ENCODE results near the gene AP5Z1. TPM values are rescaled to one million over a fixed set of nuclear protein-coding genes. Genes with fewer than 3 reads are reported as not detected.
A peak's percentile ranks its signal among the peaks of the same experiment; 100 is the strongest.

AP5Z1 gene
- total RNA-seq, 4 donors from 2014 or later = 12.9 to 40.2 (median 14.6) TPM

DNA sequence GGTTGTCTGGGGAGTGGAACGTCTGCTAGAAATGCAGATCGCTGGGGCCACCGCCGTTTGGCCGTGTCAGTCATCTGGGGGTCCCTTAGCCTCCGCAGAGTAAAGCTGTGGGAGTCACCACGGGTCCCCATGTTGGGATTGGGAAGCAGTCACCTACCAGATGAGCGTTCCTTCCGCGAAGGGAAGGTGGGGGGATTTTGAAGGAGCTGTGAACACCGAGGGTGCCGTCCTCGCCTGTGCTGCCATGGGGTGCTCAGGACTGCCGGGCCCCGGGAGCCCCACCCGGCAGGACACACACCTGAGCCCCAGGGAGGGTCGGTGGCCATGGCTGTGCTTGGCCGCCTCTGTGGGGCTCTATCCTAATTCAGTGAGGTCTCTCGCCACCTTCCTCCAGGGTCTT, 46.2 kb upstream of the AP5Z1 start:
- no peak for TF ChIP-seq POLR2A (IDR thresholded peaks at IDR 0.05)
- TF ChIP-seq, protein P1, sequence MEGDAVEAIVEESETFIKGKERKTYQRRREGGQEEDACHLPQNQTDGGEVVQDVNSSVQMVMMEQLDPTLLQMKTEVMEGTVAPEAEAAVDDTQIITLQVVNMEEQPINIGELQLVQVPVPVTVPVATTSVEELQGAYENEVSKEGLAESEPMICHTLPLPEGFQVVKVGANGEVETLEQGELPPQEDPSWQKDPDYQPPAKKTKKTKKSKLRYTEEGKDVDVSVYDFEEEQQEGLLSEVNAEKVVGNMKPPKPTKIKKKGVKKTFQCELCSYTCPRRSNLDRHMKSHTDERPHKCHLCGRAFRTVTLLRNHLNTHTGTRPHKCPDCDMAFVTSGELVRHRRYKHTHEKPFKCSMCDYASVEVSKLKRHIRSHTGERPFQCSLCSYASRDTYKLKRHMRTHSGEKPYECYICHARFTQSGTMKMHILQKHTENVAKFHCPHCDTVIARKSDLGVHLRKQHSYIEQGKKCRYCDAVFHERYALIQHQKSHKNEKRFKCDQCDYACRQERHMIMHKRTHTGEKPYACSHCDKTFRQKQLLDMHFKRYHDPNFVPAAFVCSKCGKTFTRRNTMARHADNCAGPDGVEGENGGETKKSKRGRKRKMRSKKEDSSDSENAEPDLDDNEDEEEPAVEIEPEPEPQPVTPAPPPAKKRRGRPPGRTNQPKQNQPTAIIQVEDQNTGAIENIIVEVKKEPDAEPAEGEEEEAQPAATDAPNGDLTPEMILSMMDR (IDR thresholded peaks at IDR 0.05) = no peak
- Histone ChIP-seq H3K27ac (peak overlapping the region in 1 of 2 donors; percentile 28), H3K4me1 (peaks cover 0 to 19% of the 10 kb centered on the region in 2 donors), H3K27me3 (no peaks in the 10 kb centered on the region), H3K9me3 (no peaks in the 10 kb centered on the region), H3K4me3 (no peak overlapping the region), H3K36me3 (no peaks in the 10 kb centered on the region)
- intact Hi-C loops (cut with DNase I; ENCODE audit: low total_unique reads) = no loop called here
- DNase-seq = no peak

DNA sequence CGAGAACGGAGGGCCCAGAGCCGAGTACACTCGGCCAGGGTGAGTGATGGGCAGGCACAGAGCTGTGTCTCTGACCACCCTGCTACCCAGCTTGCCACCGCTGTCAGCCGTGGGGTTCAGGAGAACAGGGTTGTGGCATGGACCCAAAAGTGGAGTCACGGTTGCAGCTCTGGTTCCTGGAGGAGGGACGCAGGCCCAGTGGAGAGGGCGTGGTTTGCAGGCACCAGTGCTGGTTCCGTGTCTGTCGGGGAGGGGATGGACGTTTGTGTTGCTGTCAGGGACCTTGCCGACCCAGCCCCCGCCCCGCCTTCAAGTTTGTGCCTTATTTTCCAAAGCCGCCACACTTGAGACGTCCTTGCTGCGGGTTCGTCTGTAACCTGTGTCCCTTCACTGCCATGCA, 45.1 kb upstream of the AP5Z1 start:
- Histone ChIP-seq H3K36me3 (no peaks in the 10 kb centered on the region), H3K9me3 (no peaks in the 10 kb centered on the region), H3K4me3 (no peak overlapping the region), H3K4me1 (peaks cover 0 to 19% of the 10 kb centered on the region in 2 donors), H3K27ac (no peak overlapping the region), H3K27me3 (no peaks in the 10 kb centered on the region)
- intact Hi-C loops (cut with DNase I; ENCODE audit: low total_unique reads) = no loop called here
- no peak for DNase-seq
- no peak for TF ChIP-seq POLR2A (IDR thresholded peaks at IDR 0.05)
- TF ChIP-seq, protein P1 (IDR thresholded peaks at IDR 0.05) = no peak

DNA sequence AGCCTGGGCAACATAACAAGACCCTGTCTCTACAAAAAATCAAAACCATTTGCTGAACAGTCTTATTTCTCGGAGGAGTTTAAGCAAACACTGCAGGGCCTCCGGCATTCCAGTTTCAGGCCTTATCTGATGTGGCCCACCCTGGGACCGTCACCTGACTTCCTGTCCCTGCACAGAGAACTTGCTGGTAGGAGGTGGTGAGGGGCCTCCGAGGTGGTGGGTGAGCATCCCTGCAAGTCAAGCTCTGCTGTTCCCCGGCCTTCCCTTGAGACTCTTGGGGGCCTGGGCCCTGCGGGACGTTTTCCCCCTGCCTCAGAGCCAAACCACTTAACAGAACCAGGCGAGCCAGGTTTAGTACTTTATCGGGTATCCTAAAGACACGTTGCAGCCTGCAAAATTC, 44.5 kb upstream of the AP5Z1 start:
- H3K27me3 ChIP-seq = no peaks in the 10 kb centered on the region
- intact Hi-C loops (cut with DNase I; ENCODE audit: low total_unique reads) = no loop called here
- TF ChIP-seq, protein P1 (IDR thresholded peaks at IDR 0.05) = no peak
- no peak for TF ChIP-seq POLR2A (IDR thresholded peaks at IDR 0.05)
- no peaks in the 10 kb centered on the region for H3K36me3 ChIP-seq
- no peak for DNase-seq
- no peaks in the 10 kb centered on the region for H3K9me3 ChIP-seq
- H3K4me1 ChIP-seq = peaks cover 0 to 19% of the 10 kb centered on the region in 2 donors
- H3K4me3 ChIP-seq = no peak overlapping the region
- no peak overlapping the region for H3K27ac ChIP-seq

DNA sequence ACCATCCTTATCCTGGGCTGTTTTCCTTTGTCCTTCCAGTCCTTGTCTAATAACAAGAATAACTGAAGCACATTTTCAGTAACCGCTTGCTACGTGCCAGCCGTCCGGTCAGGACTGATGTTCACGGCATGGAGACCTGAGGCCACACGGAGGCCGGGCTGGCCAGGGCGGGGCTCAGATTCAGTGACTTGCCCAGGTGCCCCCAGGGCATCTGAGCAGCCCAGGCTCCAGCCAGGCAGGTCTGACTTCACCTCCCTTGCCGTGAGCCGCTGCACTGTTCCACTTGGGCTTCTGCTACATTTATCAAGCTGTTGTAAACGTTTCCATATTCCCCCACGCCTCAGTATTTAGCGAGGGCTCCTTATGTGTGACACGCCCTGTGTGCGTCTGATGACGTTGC, 43.6 kb upstream of the AP5Z1 start:
- DNase-seq = no peak
- Histone ChIP-seq H3K9me3 (no peaks in the 10 kb centered on the region), H3K4me1 (peaks cover 0 to 12% of the 10 kb centered on the region in 2 donors), H3K36me3 (no peaks in the 10 kb centered on the region), H3K27me3 (no peaks in the 10 kb centered on the region), H3K4me3 (no peak overlapping the region), H3K27ac (no peak overlapping the region)
- TF ChIP-seq POLR2A (IDR thresholded peaks at IDR 0.05) = no peak
- TF ChIP-seq, protein P1 (IDR thresholded peaks at IDR 0.05) = no peak
- intact Hi-C loops (cut with DNase I; ENCODE audit: low total_unique reads) = no loop called here

DNA sequence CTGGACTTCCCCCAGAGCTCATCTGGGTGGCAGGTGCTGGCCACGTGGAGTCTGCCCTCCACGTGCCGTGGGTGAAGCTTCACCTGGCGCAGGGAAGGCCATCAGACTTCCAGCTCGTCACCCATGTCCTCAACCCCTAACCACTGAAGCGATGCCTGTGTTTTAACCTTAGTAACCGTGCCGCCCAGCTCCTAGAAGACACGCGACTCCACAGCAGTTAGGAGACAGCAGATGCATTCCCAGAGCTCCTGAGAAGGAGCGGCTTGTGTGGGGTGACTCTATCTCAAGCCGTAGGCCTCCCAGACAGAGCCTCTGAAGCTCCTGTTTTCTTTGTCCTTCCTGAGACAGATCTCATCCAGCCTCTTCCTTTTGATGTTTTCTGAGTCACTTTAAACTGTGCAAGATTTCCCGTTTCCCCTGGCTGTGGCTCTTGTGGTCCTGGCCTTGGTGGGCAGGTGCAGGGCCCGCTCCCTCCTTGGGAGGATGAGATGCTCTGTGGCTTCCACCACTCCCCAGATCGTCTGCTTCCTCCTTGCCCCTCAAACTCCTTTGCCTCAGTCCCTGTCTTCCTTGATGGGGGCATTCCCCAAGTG, 41.4 kb upstream of the AP5Z1 start:
- Histone ChIP-seq H3K27me3 (no peaks in the 10 kb centered on the region), H3K9me3 (no peaks in the 10 kb centered on the region), H3K4me1 (no peaks in the 10 kb centered on the region), H3K36me3 (no peaks in the 10 kb centered on the region), H3K4me3 (no peak overlapping the region), H3K27ac (no peak overlapping the region)
- intact Hi-C loops (cut with DNase I; ENCODE audit: low total_unique reads) = no loop called here
- TF ChIP-seq POLR2A (IDR thresholded peaks at IDR 0.05) = no peak
- TF ChIP-seq, protein P1 (IDR thresholded peaks at IDR 0.05) = no peak
- no peak for DNase-seq

Measured in uterus (tissue), 4 donors.